K562 (cell line): ENCODE data around the gene ARID3C. TPM values are rescaled to one million over a fixed set of nuclear protein-coding genes. Genes with fewer than 3 reads are reported as not detected.

ENCODE experiments used
- ARID2 ChIP-seq: fragments of 450-650 bp; IDR thresholded peaks from 2 replicates; pipeline ENCODE4 v1.6.1; 2017; ENCODE audit warnings: antibody characterized with exemption, mild to moderate bottlenecking
- ATF1 ChIP-seq, 2 experiments: fragments of 450-650 bp in 1 of 2; IDR thresholded peaks; 2 replicates each; pipeline ENCODE4 v1.6.1; 2016; ENCODE audit warnings: missing compliant biosample characterization in 1 of 2, missing genetic modification characterization in 1 of 2
- E2F3 ChIP-seq: fragments of 250-450 bp; sonication (Bioruptor Pico); IDR thresholded peaks from 2 replicates; pipeline ENCODE4 v1.4.0; 2020; ENCODE audit warnings: mild to moderate bottlenecking
- KAT7 ChIP-seq: sonication (generic); formaldehyde crosslinking; IDR thresholded peaks from 2 replicates; pipeline ENCODE4 v1.8.0; 2022; ENCODE audit warnings: missing genetic modification reagents, mild to moderate bottlenecking, borderline replicate concordance
- MYC ChIP-seq, 2 experiments: fragments of 250-450 bp in 1 of 2; sonication (Bioruptor Pico) in 1 of 2; IDR thresholded peaks; 2 replicates each; pipeline versions ENCODE4 v1.5.1 to v1.6.1; 2012 to 2021; ENCODE audit warnings: low read depth in 2 of 2, borderline replicate concordance in 1 of 2, improper control_type of control experiment in 1 of 2, low read length in 1 of 2, mild to moderate bottlenecking in 1 of 2, moderate library complexity in 1 of 2
- NONO ChIP-seq, 2 experiments: fragments of 200-400 bp in 1 of 2; fragments of 450-650 bp in 1 of 2; formaldehyde crosslinking in 1 of 2; IDR thresholded peaks; 2 replicates each; pipeline ENCODE4 v1.6.1; 2017; ENCODE audit warnings: low read depth in 2 of 2, mild to moderate bottlenecking in 2 of 2, moderate library complexity in 2 of 2, low read length in 1 of 2
- POLR2AphosphoS2 ChIP-seq: IDR thresholded peaks from 2 replicates; pipeline ENCODE4 v1.6.1; 2012; ENCODE audit warnings: low read length, improper control_type of control experiment
- POLR2H ChIP-seq: IDR thresholded peaks from 2 replicates; pipeline ENCODE4 v1.6.1; 2016; ENCODE audit warnings: missing genetic modification characterization, low read depth, mild to moderate bottlenecking, control low read depth, missing compliant biosample characterization, moderate library complexity
- RBM14 ChIP-seq: fragments of 200-400 bp; formaldehyde crosslinking; IDR thresholded peaks from 2 replicates; pipeline ENCODE4 v1.6.1; 2018; ENCODE audit warnings: low read depth, mild to moderate bottlenecking, low read length, moderate library complexity, borderline replicate concordance; ENCODE audit not compliant: insufficient read depth
- RFX1 ChIP-seq: fragments of 450-650 bp; IDR thresholded peaks from 2 replicates; pipeline ENCODE4 v1.6.1; 2016; ENCODE audit warnings: mild to moderate bottlenecking, moderate library complexity
- SAP30 ChIP-seq: fragments of 200-600 bp; sonication (generic); IDR thresholded peaks from 2 replicates; pipeline ENCODE4 v1.6.1; 2012; ENCODE audit warnings: borderline replicate concordance, low read depth, mild to moderate bottlenecking, moderate library complexity, low read length, control low read depth, inconsistent platforms; ENCODE audit not compliant: insufficient read depth, poor library complexity, severe bottlenecking
- TAF7 ChIP-seq: fragments of 450-650 bp; IDR thresholded peaks from 2 replicates; pipeline ENCODE4 v1.6.1; 2016; ENCODE audit warnings: missing genetic modification characterization, missing compliant biosample characterization
- TAF9B ChIP-seq: fragments of 450-650 bp; IDR thresholded peaks from 2 replicates; pipeline ENCODE4 v1.6.1; 2018; ENCODE audit warnings: mild to moderate bottlenecking; ENCODE audit not compliant: partially characterized antibody
- TGIF2 ChIP-seq: sonication (generic); formaldehyde crosslinking; IDR thresholded peaks from 2 replicates; pipeline ENCODE4 v1.8.1; 2022; ENCODE audit warnings: mild to moderate bottlenecking, missing genetic modification reagents, moderate library complexity
- ZNF143 ChIP-seq: sonication (generic); formaldehyde crosslinking; IDR thresholded peaks from 2 replicates; pipeline ENCODE4 v1.9.0; 2022; ENCODE audit warnings: mild to moderate bottlenecking, missing genetic modification reagents
- ZNF253 ChIP-seq: fragments of 250-450 bp; sonication (Bioruptor Pico); conservative IDR thresholded peaks from 2 replicates; pipeline ENCODE4 v1.6.1; 2021; ENCODE audit warnings: mild to moderate bottlenecking
- ZNF282 ChIP-seq: sonication (generic); formaldehyde crosslinking; IDR thresholded peaks from 2 replicates; pipeline ENCODE4 v1.8.1; 2023; ENCODE audit warnings: missing genetic modification reagents
- polyA plus RNA-seq, 8 experiments: library from polyadenylated mRNA; depleted of rRNA in 4 of 8; stranded (reverse) in 5 of 8; unstranded in 3 of 8; fragments of >200 nt; fragmentation: Nextera tagmentation in 2 of 8; fragmentation: Illumina TruSeq in 1 of 8; extraction: Ambion mirVana in 2 of 8; extraction: Trizol in 1 of 8; gene quantifications; 2 replicates each; pipeline versions ENCODE4 v1.2.1 to v1.2.3, GENCODE V29; 2011 to 2014; ENCODE audit warnings: inconsistent platforms in 1 of 8, missing spikeins in 1 of 8
- total RNA-seq, 7 experiments: library from RNA; depleted of rRNA in 6 of 7; stranded (reverse); fragments of >200 nt in 6 of 7; fragmentation: Illumina TruSeq in 2 of 7; extraction: Trizol in 2 of 7; gene quantifications; 2 replicates each; pipeline versions ENCODE4 v1.2.1 to v1.2.3, GENCODE V29; 2011 to 2021; ENCODE audit warnings: low replicate concordance in 1 of 7
- TF ChIP-seq, protein P1 (sequence below): fragments of 450-650 bp; formaldehyde crosslinking; IDR thresholded peaks from 2 replicates; pipeline ENCODE4 v1.4.0; 2020; ENCODE audit warnings: mild to moderate bottlenecking, mixed read lengths
- TF ChIP-seq, protein P2 (sequence below): fragments of 250-450 bp; sonication (Bioruptor Pico); IDR thresholded peaks from 2 replicates; pipeline ENCODE4 v1.5.0; 2021; ENCODE audit warnings: mild to moderate bottlenecking, moderate library complexity
- TF ChIP-seq, protein P3 (sequence below): fragments of 450-650 bp; IDR thresholded peaks from 2 replicates; pipeline ENCODE4 v1.7.0; 2016; ENCODE audit warnings: borderline replicate concordance

Gene ARID3C
- total and polyA plus RNA-seq, 9 of the 15 experiments (the other 6 are each of a cell fraction or from before 2014, with no cell fraction given), result not detected

DNA sequence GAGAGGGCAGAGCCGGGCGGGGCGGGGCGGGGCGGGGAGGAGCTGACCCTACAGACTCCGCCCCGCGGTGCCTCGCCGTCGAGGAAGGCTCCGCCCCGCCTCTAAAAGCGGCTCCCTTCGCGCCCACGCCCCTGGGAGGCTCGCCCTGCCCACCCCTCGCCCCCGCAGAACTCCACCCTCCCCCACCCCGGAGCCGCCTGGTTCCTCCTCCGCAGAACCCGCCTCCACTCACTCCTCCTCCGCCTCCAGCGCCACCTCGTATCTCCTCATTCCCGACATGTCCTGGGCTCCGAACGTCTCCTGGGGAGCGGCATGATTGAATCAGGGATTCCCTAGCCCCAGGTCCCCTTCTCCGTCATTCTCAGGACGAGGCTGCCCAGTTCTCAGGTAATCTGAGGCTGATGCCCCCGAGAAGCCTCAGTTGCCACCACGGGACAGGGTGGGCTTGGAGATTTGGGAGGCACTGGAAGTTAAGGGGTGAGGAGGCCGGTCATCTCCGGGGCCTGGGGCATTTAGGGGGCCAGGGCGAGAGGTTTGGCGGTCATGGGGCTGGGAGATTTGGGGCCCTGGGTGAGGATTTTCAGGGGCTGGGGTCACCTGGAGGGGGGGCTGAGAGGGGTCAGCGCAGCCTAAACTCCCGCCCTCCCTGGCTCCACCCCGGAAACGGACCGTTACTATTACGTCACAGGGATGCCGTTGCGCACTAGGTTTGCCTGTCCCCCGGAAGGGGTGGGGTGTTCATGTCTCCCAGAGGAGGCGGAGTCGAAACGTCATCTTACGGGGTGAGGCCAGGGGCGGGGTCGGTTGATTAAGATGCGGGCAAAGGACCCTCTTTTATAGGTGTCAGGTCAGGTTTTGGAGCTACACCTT lies 36.8 kb upstream of the ARID3C start (continued):
- TF ChIP-seq, protein P1, sequence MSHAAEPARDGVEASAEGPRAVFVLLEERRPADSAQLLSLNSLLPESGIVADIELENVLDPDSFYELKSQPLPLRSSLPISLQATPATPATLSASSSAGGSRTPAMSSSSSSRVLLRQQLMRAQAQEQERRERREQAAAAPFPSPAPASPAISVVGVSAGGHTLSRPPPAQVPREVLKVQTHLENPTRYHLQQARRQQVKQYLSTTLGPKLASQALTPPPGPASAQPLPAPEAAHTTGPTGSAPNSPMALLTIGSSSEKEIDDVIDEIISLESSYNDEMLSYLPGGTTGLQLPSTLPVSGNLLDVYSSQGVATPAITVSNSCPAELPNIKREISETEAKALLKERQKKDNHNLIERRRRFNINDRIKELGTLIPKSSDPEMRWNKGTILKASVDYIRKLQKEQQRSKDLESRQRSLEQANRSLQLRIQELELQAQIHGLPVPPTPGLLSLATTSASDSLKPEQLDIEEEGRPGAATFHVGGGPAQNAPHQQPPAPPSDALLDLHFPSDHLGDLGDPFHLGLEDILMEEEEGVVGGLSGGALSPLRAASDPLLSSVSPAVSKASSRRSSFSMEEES (CRISPR knock-in tag), result no peak
- TF ChIP-seq KAT7, result peak; percentile 55; the same call in 1 of the 2 replicates
- TF ChIP-seq MYC (IDR thresholded peaks at IDR 0.05; ENCODE audit: low read depth, low read length), result no peak; the same call in none of the 2 replicates
- TF ChIP-seq MYC (CRISPR knock-in tag; IDR thresholded peaks at IDR 0.05; ENCODE audit: borderline replicate concordance, low read depth), result no peak
- no peak for TF ChIP-seq ZNF253 (CRISPR knock-in tag)
- TF ChIP-seq ARID2, result no peak
- TF ChIP-seq TAF9B, result peak; percentile 89
- TF ChIP-seq, protein P2, sequence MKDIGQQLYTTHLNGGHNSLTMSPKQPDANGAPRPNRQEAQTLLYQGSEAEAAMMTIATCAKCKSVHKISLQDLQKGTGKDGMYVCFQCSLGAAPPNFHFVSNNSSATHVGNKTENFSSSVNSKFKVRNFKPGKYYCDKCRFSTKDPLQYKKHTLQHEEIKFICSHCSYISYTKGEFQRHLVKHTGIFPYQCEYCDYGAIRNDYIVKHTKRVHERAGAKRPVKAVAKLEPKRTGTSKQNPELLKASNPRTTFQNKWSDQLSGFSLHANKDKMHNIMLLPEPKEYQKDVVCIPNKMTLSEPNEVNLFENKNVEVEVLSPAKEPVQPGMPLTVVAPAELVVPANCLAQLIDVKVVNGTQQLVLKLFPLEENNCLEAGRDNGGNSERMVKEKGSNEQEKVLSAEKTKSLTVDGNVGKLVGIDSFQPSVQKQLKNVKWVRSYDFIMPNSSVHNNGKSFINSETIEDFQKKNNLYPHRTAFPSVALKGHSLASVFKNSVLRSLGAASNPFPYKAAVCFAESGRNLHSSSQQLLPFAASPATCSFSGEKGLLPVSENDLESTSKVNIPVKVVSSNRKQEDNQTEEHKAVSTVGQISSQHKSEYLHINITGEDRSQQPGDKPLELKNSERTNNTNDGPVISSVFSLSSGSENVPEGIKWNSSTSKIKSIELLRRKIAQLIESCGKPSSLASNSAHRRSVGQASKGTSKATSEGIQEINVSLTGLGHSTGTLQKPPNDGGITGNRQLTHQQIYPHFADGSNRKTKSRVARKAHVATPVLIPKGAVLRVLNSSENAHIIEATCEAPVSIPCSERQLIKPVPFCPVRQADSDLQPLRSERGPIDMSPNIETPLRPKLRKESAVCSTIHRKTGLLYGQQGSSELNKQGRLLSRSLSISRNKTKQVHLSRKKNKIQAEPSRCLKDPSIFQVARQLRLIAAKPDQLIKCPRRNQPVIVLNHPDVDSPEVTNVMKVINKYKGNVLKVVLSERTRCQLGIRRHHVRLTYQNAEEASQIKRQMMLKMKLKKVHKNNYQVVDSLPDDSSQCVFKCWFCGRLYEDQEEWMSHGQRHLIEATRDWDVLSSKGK (CRISPR knock-in tag), result no peak
- peak; percentile 63 for TF ChIP-seq ATF1 (CRISPR knock-in tag; IDR thresholded peaks at IDR 0.05)
- peak; percentile 95 for TF ChIP-seq ATF1 (tag; IDR thresholded peaks at IDR 0.05)
- TF ChIP-seq ZNF282 (CRISPR knock-in tag), result no peak
- TF ChIP-seq ZNF143 (CRISPR knock-in tag), result no peak
- TF ChIP-seq SAP30, result peak; percentile 31
- no peak for TF ChIP-seq RFX1
- TF ChIP-seq TGIF2, result no peak
- 0 out of 2 replicates have a peak, but pooled peaks have one; percentile 56 for TF ChIP-seq E2F3 (CRISPR knock-in tag)
- no peak for TF ChIP-seq NONO (IDR thresholded peaks at IDR 0.05; ENCODE audit: low read depth in 2 of 2, low read length in 1 of 2)
- TF ChIP-seq, protein P3, sequence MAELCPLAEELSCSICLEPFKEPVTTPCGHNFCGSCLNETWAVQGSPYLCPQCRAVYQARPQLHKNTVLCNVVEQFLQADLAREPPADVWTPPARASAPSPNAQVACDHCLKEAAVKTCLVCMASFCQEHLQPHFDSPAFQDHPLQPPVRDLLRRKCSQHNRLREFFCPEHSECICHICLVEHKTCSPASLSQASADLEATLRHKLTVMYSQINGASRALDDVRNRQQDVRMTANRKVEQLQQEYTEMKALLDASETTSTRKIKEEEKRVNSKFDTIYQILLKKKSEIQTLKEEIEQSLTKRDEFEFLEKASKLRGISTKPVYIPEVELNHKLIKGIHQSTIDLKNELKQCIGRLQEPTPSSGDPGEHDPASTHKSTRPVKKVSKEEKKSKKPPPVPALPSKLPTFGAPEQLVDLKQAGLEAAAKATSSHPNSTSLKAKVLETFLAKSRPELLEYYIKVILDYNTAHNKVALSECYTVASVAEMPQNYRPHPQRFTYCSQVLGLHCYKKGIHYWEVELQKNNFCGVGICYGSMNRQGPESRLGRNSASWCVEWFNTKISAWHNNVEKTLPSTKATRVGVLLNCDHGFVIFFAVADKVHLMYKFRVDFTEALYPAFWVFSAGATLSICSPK, result no peak
- TF ChIP-seq TAF7 (tag), result peak; percentile 76
- no peak for TF ChIP-seq POLR2AphosphoS2
- TF ChIP-seq RBM14, result no peak
- TF ChIP-seq POLR2H (tag), result no peak; the same call in none of the 2 replicates
